HepG2 (cell line): ENCODE results near the gene C1orf50. TPM values are rescaled to one million over a fixed set of nuclear protein-coding genes. Genes with fewer than 3 reads are reported as not detected.

Experiments
- ATF7 ChIP-seq, 2 experiments: fragments of 450-650 bp in 1 of 2; sonication (generic) in 1 of 2; formaldehyde crosslinking in 1 of 2; IDR thresholded peaks; 2 replicates each; pipeline versions ENCODE4 v1.4.0 to v1.6.1; 2016 to 2020; ENCODE audit warnings: antibody characterized with exemption in 1 of 2, mild to moderate bottlenecking in 1 of 2, missing genetic modification reagents in 1 of 2
- CHCHD3 ChIP-seq: sonication (generic); formaldehyde crosslinking; IDR thresholded peaks from 2 replicates; pipeline ENCODE4 v1.8.0; 2022; ENCODE audit warnings: mild to moderate bottlenecking, missing genetic modification reagents, moderate library complexity
- CREB1 ChIP-seq, 2 experiments: fragments of 450-650 bp in 1 of 2; IDR thresholded peaks; 2 replicates each; pipeline ENCODE4 v1.6.1; 2016 to 2017; ENCODE audit warnings: control low read depth in 1 of 2, mild to moderate bottlenecking in 1 of 2, missing compliant biosample characterization in 1 of 2, missing genetic modification characterization in 1 of 2
- EHMT2 ChIP-seq: fragments of 200-600 bp; sonication (generic); IDR thresholded peaks from 2 replicates; pipeline ENCODE4 v1.7.0; 2017; ENCODE audit warnings: antibody characterized with exemption, low read depth, low read length, borderline replicate concordance
- ERF ChIP-seq: IDR thresholded peaks from 2 replicates; pipeline ENCODE4 v1.6.1; 2018; ENCODE audit warnings: missing biosample characterization, missing genetic modification reagents
- GTF3A ChIP-seq: sonication (generic); formaldehyde crosslinking; conservative IDR thresholded peaks from 2 replicates; pipeline ENCODE4 v1.4.0; 2020; ENCODE audit warnings: mild to moderate bottlenecking, missing genetic modification reagents
- HOXA7 ChIP-seq: sonication (generic); formaldehyde crosslinking; IDR thresholded peaks from 2 replicates; pipeline ENCODE4 v1.8.1; 2022; ENCODE audit warnings: mild to moderate bottlenecking, missing genetic modification reagents, moderate library complexity
- KLF15 ChIP-seq: sonication (generic); formaldehyde crosslinking; IDR thresholded peaks from 2 replicates; pipeline ENCODE4 v1.8.1; 2023; ENCODE audit warnings: borderline replicate concordance, mild to moderate bottlenecking, inconsistent platforms, missing genetic modification reagents, mixed read lengths
- KLF16 ChIP-seq, 2 experiments: sonication (generic) in 1 of 2; formaldehyde crosslinking in 1 of 2; IDR thresholded peaks; 2 replicates each; pipeline versions ENCODE4 v1.6.1 to v1.8.0; 2016 to 2023; ENCODE audit warnings: missing genetic modification reagents in 2 of 2, missing compliant biosample characterization in 1 of 2
- NFATC3 ChIP-seq: sonication (generic); formaldehyde crosslinking; IDR thresholded peaks from 2 replicates; pipeline ENCODE4 v1.5.1; 2020; ENCODE audit warnings: mild to moderate bottlenecking, missing genetic modification reagents
- NR2C2 ChIP-seq: sonication (generic); formaldehyde crosslinking; IDR thresholded peaks from 2 replicates; pipeline ENCODE4 v1.4.0; 2020; ENCODE audit warnings: missing genetic modification reagents, mild to moderate bottlenecking, moderate library complexity, borderline replicate concordance
- REPIN1 ChIP-seq: sonication (generic); formaldehyde crosslinking; IDR thresholded peaks from 2 replicates; pipeline ENCODE4 v1.8.0; 2022; ENCODE audit warnings: missing genetic modification reagents, low read depth, mild to moderate bottlenecking, borderline replicate concordance
- SUZ12 ChIP-seq: fragments of 150-350 bp; IDR thresholded peaks from 2 replicates; pipeline ENCODE4 v1.6.1; 2014; ENCODE audit warnings: low read depth, low read length
- TEAD3 ChIP-seq: optimal IDR thresholded peaks from 2 replicates; pipeline ENCODE3; 2016; ENCODE audit warnings: borderline replicate concordance
- ZBTB7A ChIP-seq: sonication (generic); formaldehyde crosslinking; IDR thresholded peaks from 2 replicates; pipeline ENCODE4 v1.8.0; 2022; ENCODE audit warnings: mild to moderate bottlenecking, missing genetic modification reagents
- ZFX ChIP-seq: sonication (generic); formaldehyde crosslinking; IDR thresholded peaks from 2 replicates; pipeline ENCODE4 v1.4.0; 2020; ENCODE audit warnings: mild to moderate bottlenecking, low read depth, missing genetic modification reagents, moderate library complexity
- ZNF24 ChIP-seq: fragments of 450-650 bp; IDR thresholded peaks from 2 replicates; pipeline ENCODE4 v1.6.1; 2017; ENCODE audit warnings: antibody characterized with exemption, mild to moderate bottlenecking
- ZNF629 ChIP-seq: sonication (generic); formaldehyde crosslinking; conservative IDR thresholded peaks from 2 replicates; pipeline ENCODE4 v1.5.0; 2020; ENCODE audit warnings: missing genetic modification reagents
- ZNF75D ChIP-seq: sonication (generic); formaldehyde crosslinking; IDR thresholded peaks from 2 replicates; pipeline ENCODE4 v1.8.1; 2023; ENCODE audit warnings: missing genetic modification reagents, mild to moderate bottlenecking, borderline replicate concordance
- polyA plus RNA-seq, 8 experiments: library from polyadenylated mRNA; depleted of rRNA in 3 of 8; stranded (reverse) in 7 of 8; unstranded in 1 of 8; fragments of >200 nt; fragmentation: Illumina TruSeq in 4 of 8; extraction: Trizol in 4 of 8; gene quantifications; 2 replicates each; pipeline versions ENCODE4 v1.2.1 to v1.2.3, GENCODE V29; 2011 to 2016; ENCODE audit warnings: low read depth in 4 of 8, missing spikeins in 1 of 8, mixed read lengths in 1 of 8; ENCODE audit not compliant: insufficient read depth in 1 of 8
- total RNA-seq, 5 experiments: library from RNA; depleted of rRNA; stranded (reverse); fragments of >200 nt; fragmentation: Illumina TruSeq; extraction: Trizol; gene quantifications; 2 replicates each; pipeline ENCODE4 v1.2.3, GENCODE V29; 2016; ENCODE audit warnings: low read depth in 1 of 5
- TF ChIP-seq, protein P1 (sequence below): sonication (generic); formaldehyde crosslinking; IDR thresholded peaks from 2 replicates; pipeline ENCODE4 v1.4.0; 2020; ENCODE audit warnings: missing genetic modification reagents, borderline replicate concordance
- TF ChIP-seq, protein P2 (sequence below): sonication (generic); formaldehyde crosslinking; conservative IDR thresholded peaks from 2 replicates; pipeline ENCODE4 v1.5.0; 2020; ENCODE audit warnings: missing genetic modification reagents
- TF ChIP-seq, protein P3 (sequence below): sonication (generic); formaldehyde crosslinking; IDR thresholded peaks from 2 replicates; pipeline ENCODE4 v1.8.1; 2023; ENCODE audit warnings: mild to moderate bottlenecking, missing genetic modification reagents

The C1orf50 gene
- total and polyA plus RNA-seq, 2 of the 13 experiments (the other 11 are each of a cell fraction or from before 2014, with no cell fraction given): 4.3 to 4.8 TPM

DNA sequence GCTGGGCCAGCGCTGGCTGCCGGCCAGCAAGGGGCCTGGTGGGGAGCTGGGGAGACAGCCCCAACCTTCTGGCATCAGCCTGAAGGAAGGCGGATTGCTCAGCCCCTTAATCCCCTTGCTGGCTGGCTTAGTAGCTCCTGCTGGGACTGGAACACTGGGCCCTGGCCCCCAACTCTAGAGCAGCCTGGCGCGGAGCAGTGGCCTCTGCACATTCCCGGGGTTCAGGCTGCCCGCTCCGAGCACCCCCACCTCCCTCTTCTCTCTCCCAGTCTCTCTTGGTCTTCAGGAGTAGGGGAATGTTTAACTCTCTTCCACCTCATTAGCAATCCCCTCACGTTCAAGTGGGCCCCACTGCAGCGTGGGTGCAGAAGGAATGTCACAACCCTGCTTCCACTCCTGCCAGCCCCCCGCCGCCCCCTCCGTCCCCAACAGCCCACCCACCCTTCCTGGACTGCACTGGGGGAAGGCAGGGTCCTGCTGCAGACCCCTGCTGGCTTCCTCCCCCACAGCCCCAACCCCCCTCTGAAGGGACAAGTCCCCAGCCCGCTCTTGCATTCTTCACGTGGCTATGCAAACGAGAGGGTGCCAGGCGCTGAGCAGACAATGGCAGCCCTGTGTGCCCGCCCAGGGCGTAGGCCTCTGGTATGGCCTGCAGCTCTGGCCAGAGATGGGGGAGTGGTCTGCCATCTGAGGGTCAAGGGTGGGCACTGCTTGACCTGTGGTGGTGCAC is 26.0 kb upstream of the C1orf50 start (continued):
- TF ChIP-seq NR2C2 (CRISPR knock-in tag) (no peak), ZNF75D (CRISPR knock-in tag) (no peak), ZNF24 (no peak), HOXA7 (CRISPR knock-in tag) (no peak), KLF16 (CRISPR knock-in tag; IDR thresholded peaks at IDR 0.05) (no peak), CHCHD3 (CRISPR knock-in tag) (0 out of 2 replicates have a peak, but pooled peaks have one; percentile 19), KLF15 (no peak), CREB1 (IDR thresholded peaks at IDR 0.05) (no peak), CREB1 (CRISPR knock-in tag; IDR thresholded peaks at IDR 0.05) (no peak), ZBTB7A (CRISPR knock-in tag) (peak; percentile 33; the same call in 1 of the 2 replicates), ZNF629 (CRISPR knock-in tag) (no peak), EHMT2 (no peak), REPIN1 (CRISPR knock-in tag) (no peak), TEAD3 (CRISPR knock-in tag) (peak; percentile 8), ERF (CRISPR knock-in tag) (no peak), SUZ12 (no peak), ATF7 (IDR thresholded peaks at IDR 0.05) (no peak), ATF7 (CRISPR knock-in tag; IDR thresholded peaks at IDR 0.05) (no peak), ZFX (peak; percentile 34), NFATC3 (no peak), GTF3A (no peak)
- TF ChIP-seq, protein P1, sequence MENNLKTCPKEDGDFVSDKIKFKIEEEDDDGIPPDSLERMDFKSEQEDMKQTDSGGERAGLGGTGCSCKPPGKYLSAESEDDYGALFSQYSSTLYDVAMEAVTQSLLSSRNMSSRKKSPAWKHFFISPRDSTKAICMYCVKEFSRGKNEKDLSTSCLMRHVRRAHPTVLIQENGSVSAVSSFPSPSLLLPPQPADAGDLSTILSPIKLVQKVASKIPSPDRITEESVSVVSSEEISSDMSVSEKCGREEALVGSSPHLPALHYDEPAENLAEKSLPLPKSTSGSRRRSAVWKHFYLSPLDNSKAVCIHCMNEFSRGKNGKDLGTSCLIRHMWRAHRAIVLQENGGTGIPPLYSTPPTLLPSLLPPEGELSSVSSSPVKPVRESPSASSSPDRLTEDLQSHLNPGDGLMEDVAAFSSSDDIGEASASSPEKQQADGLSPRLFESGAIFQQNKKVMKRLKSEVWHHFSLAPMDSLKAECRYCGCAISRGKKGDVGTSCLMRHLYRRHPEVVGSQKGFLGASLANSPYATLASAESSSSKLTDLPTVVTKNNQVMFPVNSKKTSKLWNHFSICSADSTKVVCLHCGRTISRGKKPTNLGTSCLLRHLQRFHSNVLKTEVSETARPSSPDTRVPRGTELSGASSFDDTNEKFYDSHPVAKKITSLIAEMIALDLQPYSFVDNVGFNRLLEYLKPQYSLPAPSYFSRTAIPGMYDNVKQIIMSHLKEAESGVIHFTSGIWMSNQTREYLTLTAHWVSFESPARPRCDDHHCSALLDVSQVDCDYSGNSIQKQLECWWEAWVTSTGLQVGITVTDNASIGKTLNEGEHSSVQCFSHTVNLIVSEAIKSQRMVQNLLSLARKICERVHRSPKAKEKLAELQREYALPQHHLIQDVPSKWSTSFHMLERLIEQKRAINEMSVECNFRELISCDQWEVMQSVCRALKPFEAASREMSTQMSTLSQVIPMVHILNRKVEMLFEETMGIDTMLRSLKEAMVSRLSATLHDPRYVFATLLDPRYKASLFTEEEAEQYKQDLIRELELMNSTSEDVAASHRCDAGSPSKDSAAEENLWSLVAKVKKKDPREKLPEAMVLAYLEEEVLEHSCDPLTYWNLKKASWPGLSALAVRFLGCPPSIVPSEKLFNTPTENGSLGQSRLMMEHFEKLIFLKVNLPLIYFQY (CRISPR knock-in tag): no peak
- TF ChIP-seq, protein P2, sequence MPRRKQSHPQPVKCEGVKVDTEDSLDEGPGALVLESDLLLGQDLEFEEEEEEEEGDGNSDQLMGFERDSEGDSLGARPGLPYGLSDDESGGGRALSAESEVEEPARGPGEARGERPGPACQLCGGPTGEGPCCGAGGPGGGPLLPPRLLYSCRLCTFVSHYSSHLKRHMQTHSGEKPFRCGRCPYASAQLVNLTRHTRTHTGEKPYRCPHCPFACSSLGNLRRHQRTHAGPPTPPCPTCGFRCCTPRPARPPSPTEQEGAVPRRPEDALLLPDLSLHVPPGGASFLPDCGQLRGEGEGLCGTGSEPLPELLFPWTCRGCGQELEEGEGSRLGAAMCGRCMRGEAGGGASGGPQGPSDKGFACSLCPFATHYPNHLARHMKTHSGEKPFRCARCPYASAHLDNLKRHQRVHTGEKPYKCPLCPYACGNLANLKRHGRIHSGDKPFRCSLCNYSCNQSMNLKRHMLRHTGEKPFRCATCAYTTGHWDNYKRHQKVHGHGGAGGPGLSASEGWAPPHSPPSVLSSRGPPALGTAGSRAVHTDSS: no peak
- TF ChIP-seq, protein P3, sequence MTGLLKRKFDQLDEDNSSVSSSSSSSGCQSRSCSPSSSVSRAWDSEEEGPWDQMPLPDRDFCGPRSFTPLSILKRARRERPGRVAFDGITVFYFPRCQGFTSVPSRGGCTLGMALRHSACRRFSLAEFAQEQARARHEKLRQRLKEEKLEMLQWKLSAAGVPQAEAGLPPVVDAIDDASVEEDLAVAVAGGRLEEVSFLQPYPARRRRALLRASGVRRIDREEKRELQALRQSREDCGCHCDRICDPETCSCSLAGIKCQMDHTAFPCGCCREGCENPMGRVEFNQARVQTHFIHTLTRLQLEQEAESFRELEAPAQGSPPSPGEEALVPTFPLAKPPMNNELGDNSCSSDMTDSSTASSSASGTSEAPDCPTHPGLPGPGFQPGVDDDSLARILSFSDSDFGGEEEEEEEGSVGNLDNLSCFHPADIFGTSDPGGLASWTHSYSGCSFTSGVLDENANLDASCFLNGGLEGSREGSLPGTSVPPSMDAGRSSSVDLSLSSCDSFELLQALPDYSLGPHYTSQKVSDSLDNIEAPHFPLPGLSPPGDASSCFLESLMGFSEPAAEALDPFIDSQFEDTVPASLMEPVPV: no peak
